ENCODE measurements around the gene TPPP3.

Gene TPPP3

GRCh38 chr16:67404740-67405226, 11.5 kb upstream of the TPPP3 start:
- no peak for DNase-seq (ENCODE audit: low spot score)

- DNase-seq (ENCODE audit: low spot score): no peak
Observed at GRCh38 chr16:67403976-67404555, 10.8 kb upstream of the TPPP3 start.

GRCh38 chr16:67400901-67401300, 7.6 kb upstream of the TPPP3 start:
- no peak for DNase-seq (ENCODE audit: low spot score)

GRCh38 chr16:67399749-67400704, 6.7 kb upstream of the TPPP3 start:
- DNase-seq (ENCODE audit: low spot score): no peak

GRCh38 chr16:67399218-67399733, 6.0 kb upstream of the TPPP3 start:
- peak; percentile 74 for DNase-seq (ENCODE audit: low spot score)

- no peak for DNase-seq (ENCODE audit: low spot score)
Observed at GRCh38 chr16:67398546-67399217, 5.4 kb upstream of the TPPP3 start.

- DNase-seq (ENCODE audit: low spot score): no peak
Observed at GRCh38 chr16:67397812-67398545, 4.7 kb upstream of the TPPP3 start.

GRCh38 chr16:67397036-67397801, 3.9 kb upstream of the TPPP3 start:
- DNase-seq (ENCODE audit: low spot score): no peak

GRCh38 chr16:67396159-67397035, 3.1 kb upstream of the TPPP3 start:
- DNase-seq (ENCODE audit: low spot score): peak; percentile 65

- DNase-seq (ENCODE audit: low spot score): no peak
Observed at GRCh38 chr16:67395458-67396158, 2.3 kb upstream of the TPPP3 start.

- DNase-seq (ENCODE audit: low spot score): no peak
Observed at GRCh38 chr16:67395105-67395457, 1.8 kb upstream of the TPPP3 start.

- no peak for DNase-seq (ENCODE audit: low spot score)
Observed at GRCh38 chr16:67394155-67395104, 1.1 kb upstream of the TPPP3 start.

- no peak for DNase-seq (ENCODE audit: low spot score)
Observed at GRCh38 chr16:67393788-67394154, 473 bp upstream of the TPPP3 start.

- DNase-seq (ENCODE audit: low spot score): no peak
Observed at GRCh38 chr16:67392301-67393059, 818 bp downstream of the TPPP3 start.

GRCh38 chr16:67391424-67392300, 1.6 kb downstream of the TPPP3 start:
- no peak for DNase-seq (ENCODE audit: low spot score)

- DNase-seq (ENCODE audit: low spot score): no peak
Observed at GRCh38 chr16:67390816-67391423, 2.4 kb downstream of the TPPP3 start.

Measured in HuH-7.5 (cell line).